Measurements from ENCODE around the gene ZNF135.

Gene ZNF135

GRCh38 chr19:58096884-58097283 is 37.8 kb downstream of the ZNF135 start:
- DNase-seq: no peak

- no peak for DNase-seq
Observed at GRCh38 chr19:58097349-58097748, 38.3 kb downstream of the ZNF135 start.

DNA sequence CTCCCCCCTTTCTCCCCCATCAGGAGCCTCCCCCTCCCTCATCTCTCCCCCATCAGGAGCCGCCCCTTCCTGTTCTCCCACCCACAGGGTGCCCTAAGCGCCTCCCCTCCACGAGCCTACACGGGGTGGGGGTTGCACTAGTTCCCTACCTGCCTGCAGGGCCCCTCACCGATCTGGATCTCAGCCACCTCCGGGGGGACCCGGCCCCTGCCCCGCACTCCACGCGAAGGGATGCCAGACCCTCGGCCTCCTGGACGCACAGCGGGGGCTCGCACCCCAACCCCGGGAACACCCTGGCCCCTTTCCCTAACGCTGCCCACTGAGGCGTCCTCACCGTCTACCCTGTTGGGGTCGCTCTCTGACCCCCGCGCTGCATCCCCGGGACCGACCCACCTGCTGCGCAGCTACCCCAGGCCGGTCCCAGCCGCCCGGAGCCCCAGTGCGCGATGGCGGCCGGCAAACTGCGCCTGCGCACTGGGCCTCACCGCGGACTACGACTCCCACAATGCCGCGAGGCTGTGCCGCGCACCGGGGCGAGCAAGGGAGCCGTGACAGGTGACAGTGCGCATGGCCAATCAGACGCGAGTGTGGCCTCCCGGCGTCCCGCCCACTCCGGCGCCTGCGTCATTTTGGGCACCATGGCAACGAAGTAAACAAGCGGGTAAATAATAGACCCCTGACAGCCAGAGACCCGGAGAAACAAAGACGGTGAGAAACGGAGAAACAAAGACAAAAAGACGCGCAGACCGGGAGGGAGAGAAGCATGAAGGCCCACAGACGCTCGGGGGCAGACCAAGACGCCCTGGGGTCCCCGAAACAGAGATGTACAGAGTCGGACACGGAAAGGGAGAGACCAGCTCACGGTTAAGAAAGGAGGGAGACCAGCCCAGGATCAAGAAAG is 38.9 kb downstream of the ZNF135 start, which contains the start of gene ZSCAN18:
ZSCAN18 (minus strand) TSS at position 451 of the 901 bp plus-strand sequence. CDS start 7,964 bp downstream, outside the sequence.
- peak; percentile 98 for DNase-seq

DNA sequence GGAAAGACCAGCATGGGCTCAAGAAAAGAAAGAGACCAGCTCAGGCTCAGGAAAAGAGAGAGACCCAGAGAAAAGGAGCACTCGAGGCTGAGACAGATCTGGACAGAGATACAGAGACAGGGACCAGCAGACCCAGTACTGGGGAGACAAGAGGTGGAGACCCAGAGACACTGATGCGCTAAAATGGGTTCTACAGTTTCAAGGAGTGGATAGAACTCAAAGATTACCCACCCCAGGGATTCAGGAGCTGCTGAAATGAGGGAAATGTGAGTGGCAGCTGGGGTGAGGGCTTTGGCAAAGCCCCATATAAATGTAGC is 39.6 kb downstream of the ZNF135 start:
- DNase-seq: no peak

DNA sequence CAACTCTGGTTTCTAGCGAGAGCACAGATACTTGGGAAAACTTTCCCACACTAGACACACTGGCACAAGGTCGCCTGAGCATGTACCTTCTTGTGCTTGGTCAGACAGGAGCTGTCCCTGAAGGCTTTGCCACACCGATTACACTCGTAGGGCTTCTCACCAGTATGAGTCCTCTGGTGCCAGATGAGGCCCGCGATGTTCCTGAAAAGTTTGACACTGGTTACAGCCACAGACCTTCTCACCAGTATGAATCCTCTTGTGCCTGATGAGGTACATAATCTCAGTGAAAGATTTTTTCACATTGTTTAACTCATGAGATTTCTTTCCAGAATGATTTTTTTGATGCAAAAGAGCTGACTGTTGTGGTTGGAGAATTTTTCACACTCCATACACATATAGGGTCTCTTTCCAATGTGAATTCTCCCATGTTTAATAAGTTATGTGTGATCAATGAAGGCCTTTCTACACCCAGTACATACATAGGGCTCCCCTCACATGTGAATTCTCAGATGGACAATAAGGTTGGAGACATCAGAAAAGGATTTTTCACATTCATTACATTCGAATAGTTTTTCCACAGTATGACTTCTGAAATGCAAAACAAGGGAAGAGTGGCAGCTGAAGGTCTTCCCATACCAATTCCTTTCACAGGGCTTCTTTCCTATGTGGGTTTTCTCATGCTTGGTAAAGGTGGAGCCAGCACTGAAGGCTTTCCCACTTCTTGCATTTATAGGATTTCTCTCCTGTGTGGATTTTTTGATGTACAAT is 48.9 kb downstream of the ZNF135 start:
- no peak for DNase-seq

GRCh38 chr19:58108546-58108817 is 49.4 kb downstream of the ZNF135 start:
- DNase-seq: no peak

DNA sequence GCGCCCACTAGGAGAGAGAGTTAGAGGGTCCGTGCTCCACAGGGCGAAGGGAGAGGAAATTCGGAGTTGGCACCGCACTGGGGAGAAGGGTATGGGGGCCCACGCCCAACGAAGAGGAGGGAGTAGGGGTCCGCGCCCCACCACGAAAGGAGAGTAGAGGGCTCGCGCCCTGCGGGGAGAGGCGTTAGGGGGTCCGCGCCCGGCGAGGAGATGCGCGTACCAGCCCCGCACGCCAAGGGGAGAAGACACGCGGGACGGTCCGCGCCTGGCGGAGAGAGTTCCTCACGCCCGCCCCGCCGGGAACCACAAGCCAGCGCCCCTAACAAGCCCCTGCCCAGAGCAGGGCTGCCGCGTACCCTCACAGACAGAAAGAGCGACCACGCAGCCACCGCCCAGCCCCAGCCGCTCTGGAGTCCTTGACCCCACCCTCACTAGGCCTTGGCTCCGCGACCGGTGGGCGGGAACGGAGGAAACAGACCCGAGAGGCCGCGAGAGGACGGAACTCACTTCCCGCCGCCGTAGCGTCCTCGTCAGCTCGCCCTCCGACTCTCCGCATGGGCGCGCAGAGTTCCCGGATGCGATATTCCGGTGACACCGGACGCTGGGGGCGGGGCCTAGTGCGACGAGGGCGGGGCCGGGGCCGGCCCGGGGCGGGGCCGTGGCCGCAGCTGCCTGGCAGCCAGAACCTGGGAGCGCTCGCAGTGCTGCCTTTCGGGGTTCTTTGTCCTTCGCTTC is 58.9 kb downstream of the ZNF135 start:
- no peak for DNase-seq

- no peak for DNase-seq
Observed at GRCh38 chr19:58118979-58119733, 60.1 kb downstream of the ZNF135 start.
